ENCODE results near the gene CCDC146. TPM values are rescaled to one million over a fixed set of nuclear protein-coding genes. Genes with fewer than 3 reads are reported as not detected.

The CCDC146 gene
- total and polyA plus RNA-seq, 4 donors: 8.9 to 28.3 (median 17.8) TPM

DNA sequence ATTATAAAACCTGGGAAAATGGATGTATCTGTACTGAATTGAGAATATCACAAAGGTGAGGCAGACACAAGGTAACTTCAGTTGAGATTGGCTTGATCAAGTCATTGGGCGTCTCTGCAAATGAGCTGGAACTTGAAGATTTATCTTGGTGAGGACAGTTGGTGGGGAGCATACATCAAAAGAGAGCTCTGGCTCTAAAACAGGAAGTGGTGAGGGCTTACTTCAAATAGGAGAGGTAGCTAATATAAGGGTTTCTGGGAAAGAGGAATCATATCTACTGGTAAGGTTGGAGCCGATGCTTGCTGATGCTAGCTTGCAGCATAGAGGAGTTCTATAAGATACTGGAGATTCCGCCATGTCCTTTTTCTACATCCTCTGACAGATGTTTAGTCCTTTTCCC is 117.1 kb downstream of the CCDC146 start:
- 97 to 98% methylated on average over 3 of the region's 3 CpGs for WGBS, 2 donors

DNA sequence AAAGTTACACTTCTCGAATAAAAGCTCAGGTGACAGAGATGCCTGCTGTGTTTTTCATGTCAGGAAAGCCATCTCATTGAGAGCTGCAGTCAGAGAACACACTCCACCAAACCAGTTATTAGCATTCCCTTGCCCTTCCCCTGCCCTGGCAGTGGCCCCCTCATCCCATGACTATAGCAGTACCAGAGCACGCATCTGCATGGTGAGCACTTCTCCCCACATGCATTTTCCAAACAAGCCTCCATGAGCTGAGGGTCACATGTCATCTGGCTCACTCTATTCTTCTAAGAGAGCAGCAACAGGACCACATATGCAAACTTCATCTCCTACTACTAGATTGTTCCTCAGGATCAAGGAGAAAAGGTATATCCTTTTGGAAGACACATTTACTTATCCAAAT is 119.7 kb downstream of the CCDC146 start:
- intact Hi-C loops (cut with DNase I): loop anchor here in 1 of 2 donors (5.0 to 10.0 kb wide), 2 partner anchors 45 to 117 kb away; partner anchors contain the start of genes CCDC146 and FGL2
- Histone ChIP-seq H3K27me3 (ENCODE audit: control insufficient read depth in 1 of 2, insufficient read depth in 2 of 2, low read length in 1 of 2) (no peaks in the 10 kb centered on the region), H3K4me3 (ENCODE audit: low read length in 2 of 2) (no peak overlapping the region), H3K36me3 (ENCODE audit: control insufficient read depth in 1 of 2, insufficient read depth in 2 of 2, low read length in 1 of 2) (no peaks in the 10 kb centered on the region), H3K4me1 (ENCODE audit: control insufficient read depth in 1 of 2, insufficient read depth in 2 of 2, low read length in 2 of 2) (peaks cover 7 to 13% of the 10 kb centered on the region in 2 donors), H3K9me3 (ENCODE audit: control insufficient read depth, low read length) (no peaks in the 10 kb centered on the region), H3K27ac (ENCODE audit: low read depth in 1 of 2, low read length in 2 of 2) (peak overlapping the region; percentile 43 to 95)
- no peak for DNase-seq
- no peak for ATAC-seq (ENCODE audit: low FRiP score)
- WGBS, 2 donors: 40 to 47% methylated on average over 2 of the region's 2 CpGs

More for the DNA sequence above, 117.1 kb downstream of the CCDC146 start:
- no peaks in the 10 kb centered on the region for H3K9me3 ChIP-seq (ENCODE audit: control insufficient read depth, low read length)
- ATAC-seq (ENCODE audit: low FRiP score) (no peak), DNase-seq (no peak)
- peaks cover 4 to 15% of the 10 kb centered on the region in 2 donors for H3K4me1 ChIP-seq (ENCODE audit: control insufficient read depth in 1 of 2, insufficient read depth in 2 of 2, low read length in 2 of 2)
- H3K36me3 ChIP-seq (ENCODE audit: control insufficient read depth in 1 of 2, insufficient read depth in 2 of 2, low read length in 1 of 2): no peaks in the 10 kb centered on the region
- no peaks in the 10 kb centered on the region for H3K27me3 ChIP-seq (ENCODE audit: control insufficient read depth in 1 of 2, insufficient read depth in 2 of 2, low read length in 1 of 2)
- intact Hi-C loops (cut with DNase I): loop anchor here in 1 of 2 donors (5.0 kb wide), 1 partner anchor 37 kb away; no protein-coding TSS in a partner anchor
- peak overlapping the region in 1 of 2 donors; percentile 14 for H3K27ac ChIP-seq (ENCODE audit: low read depth in 1 of 2, low read length in 2 of 2)
- no peak overlapping the region for H3K4me3 ChIP-seq (ENCODE audit: low read length in 2 of 2)

DNA sequence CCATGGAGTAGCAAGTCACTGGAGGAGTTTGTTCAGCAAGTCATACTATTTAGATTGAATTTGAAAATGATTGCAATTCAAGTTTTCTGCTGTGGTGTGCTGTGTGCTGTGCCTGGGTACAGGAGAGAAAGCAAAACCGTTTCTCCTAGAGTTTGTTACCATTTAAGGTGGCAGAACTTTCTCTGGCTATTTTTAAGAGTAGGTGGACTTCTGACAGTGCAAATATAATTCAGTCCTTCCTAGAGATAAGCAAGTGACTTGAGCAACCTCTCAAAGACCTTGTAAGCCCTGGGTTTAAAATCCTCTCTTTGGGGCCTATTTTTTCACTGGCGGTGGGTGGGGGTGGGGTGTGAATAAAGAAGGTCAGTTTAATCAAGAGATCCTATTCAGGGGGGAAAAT is 120.1 kb downstream of the CCDC146 start:
- ATAC-seq (ENCODE audit: low FRiP score): peak; percentile 65
- Histone ChIP-seq H3K4me3 (ENCODE audit: low read length in 2 of 2) (peak overlapping the region in 1 of 2 donors; percentile 26), H3K27me3 (ENCODE audit: control insufficient read depth in 1 of 2, insufficient read depth in 2 of 2, low read length in 1 of 2) (no peaks in the 10 kb centered on the region), H3K36me3 (ENCODE audit: control insufficient read depth in 1 of 2, insufficient read depth in 2 of 2, low read length in 1 of 2) (no peaks in the 10 kb centered on the region), H3K27ac (ENCODE audit: low read depth in 1 of 2, low read length in 2 of 2) (peak overlapping the region; percentile 67 to 95), H3K4me1 (ENCODE audit: control insufficient read depth in 1 of 2, insufficient read depth in 2 of 2, low read length in 2 of 2) (peaks cover 7 to 8% of the 10 kb centered on the region in 2 donors), H3K9me3 (ENCODE audit: control insufficient read depth, low read length) (no peaks in the 10 kb centered on the region)
- intact Hi-C loops (cut with DNase I): loop anchor here in 1 of 2 donors (5.0 to 10.0 kb wide), 2 partner anchors 45 to 118 kb away; partner anchors contain the start of genes CCDC146 and FGL2
- WGBS, 2 donors: 6 to 10% methylated on average over 2 of the region's 2 CpGs
- DNase-seq: no peak

DNA sequence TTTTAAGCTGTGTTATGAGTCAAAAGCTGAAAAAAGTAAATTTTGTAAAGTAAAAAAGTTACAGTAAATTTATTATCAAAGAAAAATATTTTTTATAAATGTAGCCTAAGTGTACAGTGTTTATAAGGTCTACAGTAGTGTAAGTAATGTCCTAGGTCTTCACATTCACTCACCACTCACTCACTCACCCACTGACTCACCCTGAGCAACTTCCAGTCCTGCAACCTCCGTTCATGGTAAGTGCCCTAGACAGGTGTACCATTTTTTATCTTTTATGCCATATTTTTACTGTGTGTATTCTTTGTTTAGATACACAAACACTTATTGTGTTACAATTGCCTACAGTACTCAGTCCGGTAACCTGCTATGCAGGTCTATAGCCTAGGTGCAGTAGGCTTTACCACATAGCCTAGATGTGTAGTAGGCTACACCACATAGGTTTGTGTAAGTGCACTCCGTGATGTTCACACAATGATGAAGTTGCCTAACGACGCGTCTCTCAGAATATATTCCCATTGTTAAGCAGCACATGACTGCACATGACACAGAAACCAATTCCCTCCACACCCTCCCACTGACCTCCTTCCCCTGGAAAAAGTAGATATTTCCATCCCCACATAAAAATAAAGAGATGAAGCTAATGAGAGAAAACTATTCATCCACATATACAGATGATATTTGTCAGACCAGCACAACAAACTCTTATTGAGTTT is 122.0 kb downstream of the CCDC146 start:
- H3K9me3 ChIP-seq (ENCODE audit: control insufficient read depth, low read length): no peaks in the 10 kb centered on the region
- no peaks in the 10 kb centered on the region for H3K27me3 ChIP-seq (ENCODE audit: control insufficient read depth in 1 of 2, insufficient read depth in 2 of 2, low read length in 1 of 2)
- intact Hi-C loops (cut with DNase I): loop anchor here in 1 of 2 donors (5.0 to 10.0 kb wide), 2 partner anchors 47 to 120 kb away; partner anchors contain the start of genes CCDC146 and FGL2
- H3K4me3 ChIP-seq (ENCODE audit: low read length in 2 of 2): no peak overlapping the region
- 88 to 91% methylated on average over 6 of the region's 6 CpGs for WGBS, 2 donors
- DNase-seq: no peak
- ATAC-seq (ENCODE audit: low FRiP score): no peak
- no peaks in the 10 kb centered on the region for H3K36me3 ChIP-seq (ENCODE audit: control insufficient read depth in 1 of 2, insufficient read depth in 2 of 2, low read length in 1 of 2)
- H3K4me1 ChIP-seq (ENCODE audit: control insufficient read depth in 1 of 2, insufficient read depth in 2 of 2, low read length in 2 of 2): peaks cover 2 to 3% of the 10 kb centered on the region in 2 donors
- H3K27ac ChIP-seq (ENCODE audit: low read depth in 1 of 2, low read length in 2 of 2): peak overlapping the region; percentile 49 to 76

DNA sequence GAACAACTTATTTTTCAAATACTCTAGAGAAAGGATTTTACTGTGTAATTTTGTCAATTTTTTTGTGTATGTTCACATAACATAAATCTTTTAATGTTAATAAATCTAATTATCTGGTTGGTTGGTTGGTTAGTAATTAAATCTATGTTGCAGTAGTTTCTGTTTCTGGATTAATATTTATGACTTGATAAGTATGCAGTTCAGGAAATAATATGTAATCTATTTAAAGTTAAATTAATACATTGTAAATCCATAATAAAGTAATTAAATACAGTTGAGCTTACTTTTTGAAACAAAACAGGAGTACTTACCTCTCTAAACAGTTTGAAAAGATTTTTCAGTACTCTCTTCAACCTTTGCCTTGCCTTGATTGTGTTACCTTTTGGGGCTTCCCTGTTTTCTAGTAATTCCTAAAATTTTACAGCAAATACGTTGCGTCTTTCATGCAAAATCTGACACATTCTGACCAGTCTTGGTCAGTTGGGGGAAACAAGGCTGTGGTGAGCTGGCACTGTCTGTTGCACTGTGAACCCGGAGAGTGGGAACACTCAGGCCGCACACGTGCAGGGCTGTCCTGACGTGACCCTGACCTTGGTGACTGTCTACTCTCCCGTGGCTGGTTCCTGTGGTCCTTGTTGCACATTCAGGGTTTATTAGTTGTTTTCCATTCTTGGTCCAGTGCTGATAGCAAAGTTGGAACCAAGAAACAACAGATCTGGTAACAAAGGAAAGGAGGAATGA is 122.8 kb downstream of the CCDC146 start:
- H3K4me3 ChIP-seq (ENCODE audit: low read length in 2 of 2): no peak overlapping the region
- intact Hi-C loops (cut with DNase I): loop anchor here (5.0 to 10.0 kb wide), 3 partner anchors 82 to 120 kb away; partner anchors contain the start of gene CCDC146 (in 1 of the 2)
- peak overlapping the region in 1 of 2 donors; percentile 52 for H3K27ac ChIP-seq (ENCODE audit: low read depth in 1 of 2, low read length in 2 of 2)

DNA sequence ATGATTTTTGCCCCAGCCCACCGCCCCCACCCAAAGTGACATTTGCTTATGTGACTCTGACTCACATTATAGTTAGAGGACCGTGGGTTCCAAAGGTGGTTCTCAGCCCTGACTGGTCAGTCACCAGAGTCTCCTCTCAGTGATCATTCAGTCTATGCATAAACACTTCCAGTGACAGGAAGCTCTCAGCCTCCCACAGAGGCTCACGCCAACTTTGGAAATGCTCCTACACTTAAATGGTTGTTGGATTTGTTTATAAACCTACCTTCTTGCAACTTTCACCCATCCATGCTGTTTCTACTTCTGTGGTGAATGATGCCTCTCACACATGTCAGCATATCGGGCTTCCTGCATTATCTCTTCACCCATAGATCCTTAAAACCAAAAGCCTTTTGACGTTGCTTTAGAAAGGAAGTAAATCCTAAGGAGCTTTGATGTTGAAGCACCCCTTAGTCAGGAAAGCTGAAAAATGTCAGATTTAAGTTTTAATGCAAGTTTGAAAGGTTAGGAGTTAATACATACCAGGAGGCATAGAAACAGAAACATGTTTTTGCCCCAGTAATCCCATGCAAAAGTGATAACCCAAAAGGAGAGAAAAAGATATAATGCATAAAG is 123.7 kb downstream of the CCDC146 start:
- Histone ChIP-seq H3K27ac (ENCODE audit: low read depth in 1 of 2, low read length in 2 of 2) (peak overlapping the region in 1 of 2 donors; percentile 63), H3K4me1 (ENCODE audit: control insufficient read depth in 1 of 2, insufficient read depth in 2 of 2, low read length in 2 of 2) (peaks cover 3 to 4% of the 10 kb centered on the region in 2 donors)

More for the DNA sequence above, 122.8 kb downstream of the CCDC146 start:
- WGBS, 2 donors: 26 to 41% methylated on average over 7 of the region's 7 CpGs
- Histone ChIP-seq H3K9me3 (ENCODE audit: control insufficient read depth, low read length) (no peaks in the 10 kb centered on the region), H3K4me1 (ENCODE audit: control insufficient read depth in 1 of 2, insufficient read depth in 2 of 2, low read length in 2 of 2) (peaks cover 2 to 3% of the 10 kb centered on the region in 2 donors), H3K36me3 (ENCODE audit: control insufficient read depth in 1 of 2, insufficient read depth in 2 of 2, low read length in 1 of 2) (no peaks in the 10 kb centered on the region), H3K27me3 (ENCODE audit: control insufficient read depth in 1 of 2, insufficient read depth in 2 of 2, low read length in 1 of 2) (no peaks in the 10 kb centered on the region)
- peak in 1 of 2 donors; percentile 61 for DNase-seq
- no peak for ATAC-seq (ENCODE audit: low FRiP score)

DNA sequence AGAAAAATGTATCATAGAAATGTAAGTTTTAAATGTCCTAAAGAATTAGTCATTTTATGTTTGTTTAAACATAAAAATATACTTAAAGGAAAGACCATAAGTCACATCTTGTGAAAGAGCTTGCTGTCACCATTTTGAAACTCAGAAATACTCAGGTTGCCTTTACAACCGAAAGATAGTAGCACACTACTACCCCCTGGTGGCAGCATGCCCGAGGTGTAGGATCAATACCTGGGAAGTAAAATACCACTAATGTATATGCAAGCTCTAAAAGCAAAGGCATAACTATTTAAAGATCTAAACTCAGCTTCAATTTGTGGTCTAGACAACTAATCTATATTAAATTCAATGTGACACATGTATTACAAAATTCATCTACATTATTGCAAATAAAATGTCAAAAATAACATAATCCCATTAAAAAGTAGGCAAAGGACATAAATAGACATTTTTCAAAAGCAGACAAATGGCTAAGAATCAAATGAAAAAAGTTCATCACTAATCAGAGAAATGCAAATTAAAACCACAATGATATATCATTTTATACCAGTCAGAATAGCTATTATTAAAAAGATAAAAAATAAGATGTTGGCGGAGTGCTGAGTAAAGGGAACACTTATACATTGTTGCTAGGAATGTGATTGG is 124.9 kb downstream of the CCDC146 start:
- DNase-seq (peak; percentile 75 to 90), ATAC-seq (ENCODE audit: low FRiP score) (no peak)
- H3K27ac ChIP-seq (ENCODE audit: low read depth in 1 of 2, low read length in 2 of 2): no peak overlapping the region
- no peaks in the 10 kb centered on the region for H3K36me3 ChIP-seq (ENCODE audit: control insufficient read depth in 1 of 2, insufficient read depth in 2 of 2, low read length in 1 of 2)
- WGBS, 2 donors: 34 to 36% methylated on average over 3 of the region's 3 CpGs
- H3K4me1 ChIP-seq (ENCODE audit: control insufficient read depth in 1 of 2, insufficient read depth in 2 of 2, low read length in 2 of 2): peaks cover 3 to 4% of the 10 kb centered on the region in 2 donors
- H3K4me3 ChIP-seq (ENCODE audit: low read length in 2 of 2): no peak overlapping the region
- H3K27me3 ChIP-seq (ENCODE audit: control insufficient read depth in 1 of 2, insufficient read depth in 2 of 2, low read length in 1 of 2): no peaks in the 10 kb centered on the region
- H3K9me3 ChIP-seq (ENCODE audit: control insufficient read depth, low read length): no peaks in the 10 kb centered on the region
- intact Hi-C loops (cut with DNase I): loop anchor here (2.0 to 10.0 kb wide), 4 partner anchors 80 to 123 kb away; partner anchors contain the start of gene CCDC146 (in 1 of the 2)

More for the DNA sequence above, 123.7 kb downstream of the CCDC146 start:
- H3K9me3 ChIP-seq (ENCODE audit: control insufficient read depth, low read length): no peaks in the 10 kb centered on the region
- 69% methylated on average over 5 of the region's 5 CpGs for WGBS, 2 donors
- no peak overlapping the region for H3K4me3 ChIP-seq (ENCODE audit: low read length in 2 of 2)
- ATAC-seq (ENCODE audit: low FRiP score): no peak
- H3K36me3 ChIP-seq (ENCODE audit: control insufficient read depth in 1 of 2, insufficient read depth in 2 of 2, low read length in 1 of 2): no peaks in the 10 kb centered on the region
- intact Hi-C loops (cut with DNase I): loop anchor here (2.0 to 10.0 kb wide), 4 partner anchors 81 to 121 kb away; partner anchors contain the start of gene CCDC146 (in 1 of the 2)
- H3K27me3 ChIP-seq (ENCODE audit: control insufficient read depth in 1 of 2, insufficient read depth in 2 of 2, low read length in 1 of 2): no peaks in the 10 kb centered on the region
- DNase-seq: no peak

DNA sequence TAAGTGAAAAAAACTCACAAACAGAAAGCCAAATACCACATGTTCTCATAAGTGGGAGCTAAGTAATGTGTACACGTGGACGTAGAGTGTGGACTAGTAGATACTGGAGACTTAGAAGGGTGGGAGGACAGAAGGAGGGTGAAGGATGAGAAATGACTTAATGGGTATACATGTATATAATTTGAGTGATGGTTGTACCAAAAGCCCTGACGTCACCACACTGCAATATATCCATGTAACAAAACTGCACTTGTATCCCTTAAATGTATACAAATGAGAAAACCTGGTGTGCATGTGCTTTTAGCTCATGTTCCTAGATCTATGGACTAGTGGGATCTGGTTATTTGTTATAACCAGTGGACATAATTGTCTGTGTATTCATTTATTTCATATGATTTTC is 125.7 kb downstream of the CCDC146 start:
- intact Hi-C loops (cut with DNase I): loop anchor here (5.0 to 10.0 kb wide), 3 partner anchors 79 to 123 kb away; partner anchors contain the start of gene CCDC146 (in 1 of the 2)
- ATAC-seq (ENCODE audit: low FRiP score): no peak
- Histone ChIP-seq H3K4me3 (ENCODE audit: low read length in 2 of 2) (no peak overlapping the region), H3K4me1 (ENCODE audit: control insufficient read depth in 1 of 2, insufficient read depth in 2 of 2, low read length in 2 of 2) (peaks cover 3 to 4% of the 10 kb centered on the region in 2 donors), H3K27ac (ENCODE audit: low read depth in 1 of 2, low read length in 2 of 2) (no peak overlapping the region), H3K27me3 (ENCODE audit: control insufficient read depth in 1 of 2, insufficient read depth in 2 of 2, low read length in 1 of 2) (no peaks in the 10 kb centered on the region), H3K9me3 (ENCODE audit: control insufficient read depth, low read length) (no peaks in the 10 kb centered on the region), H3K36me3 (ENCODE audit: control insufficient read depth in 1 of 2, insufficient read depth in 2 of 2, low read length in 1 of 2) (no peaks in the 10 kb centered on the region)
- 79 to 89% methylated on average over 3 of the region's 3 CpGs for whole genome bisulfite sequencing, 2 donors
- DNase-seq: no peak

Measured in aorta (tissue), 5 donors.